Coronary artery (tissue), 2 donors: ENCODE measurements around the gene CPO.

Source experiments
- DNase-seq: peaks from one replicate; pipeline ENCODE4 v3.0.0-alpha.2; 2017; ENCODE audit warnings: low spot score
- H3K27ac ChIP-seq, 2 donors: fragments of 200-600 bp; sonication (generic); one replicate each; pipeline ENCODE4 v1.5.1; 2016 to 2019
- H3K4me3 ChIP-seq: fragments of 200-600 bp; sonication (generic); 2 replicates; pipeline ENCODE4 v1.5.1; 2016; ENCODE audit warnings: mild to moderate bottlenecking, moderate library complexity
- TF ChIP-seq, protein P1 (sequence below): fragments of 200-600 bp; sonication (generic); IDR thresholded peaks from one replicate; pipeline ENCODE4 v1.5.1; 2019; ENCODE audit warnings: antibody characterized with exemption

The CPO gene

DNA sequence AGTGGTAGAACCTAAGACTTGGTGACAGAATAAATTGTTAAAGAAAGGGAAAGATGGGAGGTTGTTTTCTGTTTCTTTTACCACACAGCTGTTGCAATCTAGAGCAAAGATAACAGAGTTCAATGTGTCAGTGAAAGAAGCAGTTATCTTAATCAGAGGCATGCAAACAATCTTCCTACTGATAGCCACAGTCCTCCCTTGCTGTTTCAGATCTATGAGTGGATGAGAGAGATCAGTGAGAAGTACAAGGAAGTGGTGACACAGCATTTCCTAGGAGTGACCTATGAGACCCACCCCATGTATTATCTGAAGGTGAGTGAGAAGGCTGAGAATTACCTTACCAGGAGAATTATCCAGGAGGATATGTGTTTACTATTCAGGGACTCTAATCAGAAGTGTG is 15.9 kb downstream of the CPO start:
- Histone ChIP-seq H3K27ac (no peak overlapping the region), H3K4me3 (no peak overlapping the region)
- no peak for DNase-seq
- TF ChIP-seq, protein P1, sequence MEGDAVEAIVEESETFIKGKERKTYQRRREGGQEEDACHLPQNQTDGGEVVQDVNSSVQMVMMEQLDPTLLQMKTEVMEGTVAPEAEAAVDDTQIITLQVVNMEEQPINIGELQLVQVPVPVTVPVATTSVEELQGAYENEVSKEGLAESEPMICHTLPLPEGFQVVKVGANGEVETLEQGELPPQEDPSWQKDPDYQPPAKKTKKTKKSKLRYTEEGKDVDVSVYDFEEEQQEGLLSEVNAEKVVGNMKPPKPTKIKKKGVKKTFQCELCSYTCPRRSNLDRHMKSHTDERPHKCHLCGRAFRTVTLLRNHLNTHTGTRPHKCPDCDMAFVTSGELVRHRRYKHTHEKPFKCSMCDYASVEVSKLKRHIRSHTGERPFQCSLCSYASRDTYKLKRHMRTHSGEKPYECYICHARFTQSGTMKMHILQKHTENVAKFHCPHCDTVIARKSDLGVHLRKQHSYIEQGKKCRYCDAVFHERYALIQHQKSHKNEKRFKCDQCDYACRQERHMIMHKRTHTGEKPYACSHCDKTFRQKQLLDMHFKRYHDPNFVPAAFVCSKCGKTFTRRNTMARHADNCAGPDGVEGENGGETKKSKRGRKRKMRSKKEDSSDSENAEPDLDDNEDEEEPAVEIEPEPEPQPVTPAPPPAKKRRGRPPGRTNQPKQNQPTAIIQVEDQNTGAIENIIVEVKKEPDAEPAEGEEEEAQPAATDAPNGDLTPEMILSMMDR = no peak

DNA sequence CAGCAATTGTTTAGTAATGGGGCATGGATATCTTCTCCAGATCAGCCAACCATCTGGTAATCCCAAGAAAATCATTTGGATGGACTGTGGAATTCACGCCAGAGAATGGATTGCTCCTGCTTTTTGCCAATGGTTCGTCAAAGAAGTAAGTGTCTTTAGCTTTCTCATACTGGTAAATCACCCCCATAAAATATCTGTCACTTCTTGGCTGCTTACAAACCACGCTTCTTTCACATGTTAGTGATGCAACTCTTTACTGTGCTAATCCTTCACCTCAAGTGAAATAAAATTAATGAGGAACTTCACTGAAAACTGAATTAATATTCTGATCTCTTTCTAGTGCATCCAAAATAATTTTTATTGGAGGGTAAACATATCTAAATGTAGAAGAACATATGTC is 18.9 kb downstream of the CPO start:
- Histone ChIP-seq H3K27ac (no peak overlapping the region), H3K4me3 (no peak overlapping the region)
- DNase-seq = no peak
- TF ChIP-seq, protein P1 = no peak

DNA sequence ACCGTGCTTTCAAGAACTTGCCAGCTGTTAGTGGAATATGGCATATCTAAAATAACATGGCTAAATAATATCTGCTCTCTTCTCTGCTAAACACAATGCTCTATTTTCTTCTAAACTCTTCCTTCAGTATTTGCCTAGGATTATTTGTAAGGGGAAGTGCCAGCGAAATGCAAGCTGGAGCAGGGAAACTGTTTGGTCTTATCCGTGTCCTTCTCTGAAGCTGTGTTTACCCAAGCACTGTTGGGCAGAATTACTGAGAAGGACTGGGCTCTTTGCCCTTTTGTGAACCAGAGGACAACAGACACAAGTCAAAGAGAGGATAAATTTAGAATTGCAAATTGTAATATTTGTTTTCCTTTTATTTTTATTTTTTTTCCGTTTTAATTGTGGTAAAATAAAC is 23.6 kb downstream of the CPO start:
- no peak for DNase-seq
- Histone ChIP-seq H3K27ac (no peak overlapping the region), H3K4me3 (no peak overlapping the region)
- TF ChIP-seq, protein P1 = no peak

DNA sequence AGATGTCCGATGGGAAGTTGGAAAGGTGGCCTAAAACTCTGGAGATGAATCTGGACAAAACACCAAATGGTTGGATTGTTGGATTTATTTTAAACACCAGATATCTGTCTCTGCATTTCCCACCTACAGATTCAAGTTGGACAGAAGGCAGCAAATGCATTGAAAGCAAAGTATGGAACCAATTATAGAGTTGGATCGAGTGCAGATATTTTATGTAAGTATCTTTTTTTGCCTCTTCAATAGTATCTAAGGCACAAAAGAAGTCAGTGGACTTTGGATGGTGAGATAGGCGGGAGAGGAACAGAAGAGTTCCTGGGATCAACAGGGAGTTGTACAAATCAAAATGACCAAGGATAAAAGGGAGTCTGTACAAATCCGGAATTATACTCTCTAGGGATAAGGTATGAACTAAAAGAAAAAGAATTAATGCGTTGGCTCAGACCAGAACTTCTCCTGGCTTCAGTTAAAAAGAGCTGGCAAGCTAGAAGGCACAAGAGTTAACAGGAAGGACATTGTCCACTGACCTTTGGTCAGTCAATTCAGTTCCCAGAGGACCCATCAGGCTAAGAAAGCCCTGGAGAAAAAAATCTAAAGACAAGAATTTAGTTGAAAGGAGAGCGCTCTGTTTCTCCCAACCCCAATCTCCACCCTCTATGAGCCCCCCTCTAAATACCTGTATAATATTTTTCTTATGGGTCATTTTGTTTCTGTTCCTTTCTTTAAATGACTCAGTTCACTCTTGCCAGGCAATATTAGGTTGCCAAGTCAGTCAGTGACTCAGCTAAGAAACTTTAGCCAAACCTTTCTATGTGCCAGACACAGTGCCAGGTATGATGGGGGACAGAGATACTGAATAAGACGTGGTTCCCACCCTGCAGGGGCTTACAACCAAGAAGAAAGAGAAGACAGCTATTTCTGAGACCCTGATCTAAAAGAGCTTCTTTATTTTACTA is 29.1 kb downstream of the CPO start:
- TF ChIP-seq, protein P1 = no peak
- DNase-seq = no peak
- Histone ChIP-seq H3K4me3 (no peak overlapping the region), H3K27ac (no peak overlapping the region)

DNA sequence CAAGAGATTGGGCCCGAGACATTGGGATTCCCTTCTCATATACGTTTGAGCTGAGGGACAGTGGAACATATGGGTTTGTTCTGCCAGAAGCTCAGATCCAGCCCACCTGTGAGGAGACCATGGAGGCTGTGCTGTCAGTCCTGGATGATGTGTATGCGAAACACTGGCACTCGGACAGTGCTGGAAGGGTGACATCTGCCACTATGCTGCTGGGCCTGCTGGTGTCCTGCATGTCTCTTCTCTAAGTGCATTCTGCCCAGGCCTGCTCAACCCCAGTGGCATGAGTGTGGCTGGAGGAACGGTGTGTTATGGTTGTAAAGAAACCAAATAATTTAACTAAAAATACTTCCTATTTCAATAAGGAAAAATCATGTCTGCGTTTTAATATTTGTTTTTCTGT is 29.9 kb downstream of the CPO start:
- TF ChIP-seq, protein P1 = no peak
- Histone ChIP-seq H3K27ac (no peak overlapping the region), H3K4me3 (no peak overlapping the region)
- DNase-seq = no peak

DNA sequence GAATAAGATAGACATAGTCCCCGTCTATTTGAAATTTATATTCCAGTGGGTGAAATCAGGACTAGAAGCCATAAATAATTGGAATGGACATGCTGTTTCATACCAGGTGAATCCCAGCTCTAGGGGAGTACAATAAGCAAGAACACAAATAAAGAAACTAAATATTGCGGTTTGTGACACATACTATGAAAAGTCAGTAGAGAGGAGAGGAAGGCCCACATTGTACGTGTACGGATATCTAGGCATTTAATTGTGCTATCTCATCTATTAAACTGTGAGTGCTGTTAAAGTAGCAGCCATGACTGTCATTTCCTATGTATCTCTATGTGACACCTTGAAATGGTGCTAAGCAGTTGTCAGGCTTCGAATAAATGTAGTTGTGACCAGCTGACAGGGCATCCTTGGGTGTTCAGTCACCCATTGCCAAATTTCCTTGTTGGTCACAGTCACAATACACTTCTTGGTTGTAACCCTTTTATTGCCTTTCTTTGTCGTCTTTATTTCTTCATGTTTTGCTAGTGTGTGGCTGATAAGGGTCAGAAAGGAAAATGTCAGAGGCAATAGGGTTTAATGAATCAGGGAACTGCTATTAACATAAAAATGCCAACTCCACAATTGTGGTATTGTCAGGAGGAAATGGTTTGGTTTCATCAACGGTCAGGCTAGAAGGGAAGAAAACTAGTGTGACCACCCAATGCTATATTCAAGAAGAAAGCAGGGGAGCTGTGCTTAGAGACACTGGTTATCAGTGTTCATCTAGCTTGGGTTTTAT is 31.5 kb downstream of the CPO start:
- no peak for DNase-seq
- H3K27ac ChIP-seq = no peak overlapping the region
- H3K4me3 ChIP-seq = no peak overlapping the region
- TF ChIP-seq, protein P1 = no peak
